Upper lobe of left lung (tissue), 4 donors: Measurements from ENCODE around the gene KNOP1.

Source experiments
- EP300 ChIP-seq, 4 donors: sonication (generic); formaldehyde crosslinking; IDR thresholded peaks; one replicate each; pipeline ENCODE4 v1.5.1; 2017; ENCODE audit warnings: antibody characterized with exemption in 4 of 4, control low read depth in 2 of 4
- POLR2A ChIP-seq, 4 donors: fragments of 450-650 bp; IDR thresholded peaks; one replicate each; pipeline ENCODE4 v1.5.1; 2016 to 2017; ENCODE audit warnings: antibody characterized with exemption in 4 of 4, mild to moderate bottlenecking in 2 of 4
- TF ChIP-seq, protein P1 (sequence below), 6 experiments: fragments of 450-650 bp in 4 of 6; fragments of 200-600 bp in 2 of 6; sonication (generic) in 2 of 6; IDR thresholded peaks; one replicate each; pipeline ENCODE4 v1.5.1; 2016 to 2019; ENCODE audit warnings: antibody characterized with exemption in 6 of 6

DNA sequence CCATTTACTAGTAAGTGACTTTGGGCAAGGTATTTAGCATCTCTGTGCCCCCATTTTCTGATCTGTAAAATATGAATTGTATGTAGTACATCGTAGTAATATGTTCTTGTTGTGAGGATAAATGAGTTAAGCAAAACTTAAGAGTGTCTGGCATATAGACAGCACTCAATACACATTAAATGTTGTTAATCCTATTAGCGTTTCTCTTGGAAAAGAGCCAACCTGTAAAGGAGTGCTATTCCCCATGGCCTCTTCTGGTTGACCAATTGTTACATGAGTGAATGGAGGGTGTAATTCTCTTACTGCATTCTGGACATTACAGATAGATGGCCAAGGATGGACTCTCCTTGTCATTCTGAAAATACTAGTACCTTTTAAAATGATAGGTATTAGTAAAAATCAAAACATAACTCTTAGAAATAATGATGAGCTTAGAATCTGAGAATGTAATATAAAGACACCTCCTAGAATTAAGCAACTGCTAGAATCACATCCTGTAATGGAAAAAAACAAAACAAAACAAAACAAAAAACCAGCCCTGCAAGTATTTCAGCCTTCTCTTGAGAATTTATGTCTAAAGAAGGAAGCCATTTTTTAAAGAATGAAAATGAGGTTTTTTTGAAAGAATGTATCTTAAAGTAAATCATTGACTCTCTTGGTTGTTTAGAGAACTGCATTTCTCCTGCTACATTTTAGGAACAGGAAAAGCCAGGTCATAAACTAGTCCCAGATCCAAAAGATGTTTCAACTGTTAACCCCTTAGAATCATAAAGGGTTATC lies 30.6 kb upstream of the KNOP1 start:
- TF ChIP-seq, protein P1, sequence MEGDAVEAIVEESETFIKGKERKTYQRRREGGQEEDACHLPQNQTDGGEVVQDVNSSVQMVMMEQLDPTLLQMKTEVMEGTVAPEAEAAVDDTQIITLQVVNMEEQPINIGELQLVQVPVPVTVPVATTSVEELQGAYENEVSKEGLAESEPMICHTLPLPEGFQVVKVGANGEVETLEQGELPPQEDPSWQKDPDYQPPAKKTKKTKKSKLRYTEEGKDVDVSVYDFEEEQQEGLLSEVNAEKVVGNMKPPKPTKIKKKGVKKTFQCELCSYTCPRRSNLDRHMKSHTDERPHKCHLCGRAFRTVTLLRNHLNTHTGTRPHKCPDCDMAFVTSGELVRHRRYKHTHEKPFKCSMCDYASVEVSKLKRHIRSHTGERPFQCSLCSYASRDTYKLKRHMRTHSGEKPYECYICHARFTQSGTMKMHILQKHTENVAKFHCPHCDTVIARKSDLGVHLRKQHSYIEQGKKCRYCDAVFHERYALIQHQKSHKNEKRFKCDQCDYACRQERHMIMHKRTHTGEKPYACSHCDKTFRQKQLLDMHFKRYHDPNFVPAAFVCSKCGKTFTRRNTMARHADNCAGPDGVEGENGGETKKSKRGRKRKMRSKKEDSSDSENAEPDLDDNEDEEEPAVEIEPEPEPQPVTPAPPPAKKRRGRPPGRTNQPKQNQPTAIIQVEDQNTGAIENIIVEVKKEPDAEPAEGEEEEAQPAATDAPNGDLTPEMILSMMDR (IDR thresholded peaks at IDR 0.05), result no peak
- no peak for TF ChIP-seq POLR2A (IDR thresholded peaks at IDR 0.05)
- no peak for TF ChIP-seq EP300 (IDR thresholded peaks at IDR 0.05)
